Measurements from ENCODE around the gene SMIM7. TPM values are rescaled to one million over a fixed set of nuclear protein-coding genes. Genes with fewer than 3 reads are reported as not detected.

SMIM7 gene
- total RNA-seq, 1 donor from 2014 or later: 90.5 TPM

DNA sequence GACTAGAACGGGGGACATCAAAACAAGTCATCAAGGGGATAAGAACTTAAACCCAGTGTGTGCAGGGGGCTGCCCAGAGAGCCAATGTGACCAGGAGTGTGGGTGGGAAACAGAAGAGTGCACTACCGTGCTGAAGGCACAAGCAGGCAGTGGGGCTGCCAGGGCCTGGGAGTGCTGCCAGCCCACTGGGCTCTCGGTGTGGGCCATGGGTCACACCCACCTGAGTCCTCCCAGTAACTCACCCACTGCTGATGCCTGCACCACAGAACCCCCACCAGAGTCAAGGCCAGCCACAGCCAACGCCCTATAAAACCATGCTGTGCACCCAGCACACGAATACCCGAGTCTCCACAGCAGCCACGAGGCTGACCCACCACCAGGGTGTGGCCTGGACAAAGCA lies 40.5 kb downstream of the SMIM7 start:
- Histone ChIP-seq H3K4me3 (ENCODE audit: low read depth, low read length) (no peak overlapping the region), H3K36me3 (ENCODE audit: control insufficient read depth, insufficient read depth, low read length) (no peaks in the 10 kb centered on the region), H3K27me3 (ENCODE audit: control insufficient read depth, insufficient read depth, low read length) (no peaks in the 10 kb centered on the region)
- TF ChIP-seq, protein P1, sequence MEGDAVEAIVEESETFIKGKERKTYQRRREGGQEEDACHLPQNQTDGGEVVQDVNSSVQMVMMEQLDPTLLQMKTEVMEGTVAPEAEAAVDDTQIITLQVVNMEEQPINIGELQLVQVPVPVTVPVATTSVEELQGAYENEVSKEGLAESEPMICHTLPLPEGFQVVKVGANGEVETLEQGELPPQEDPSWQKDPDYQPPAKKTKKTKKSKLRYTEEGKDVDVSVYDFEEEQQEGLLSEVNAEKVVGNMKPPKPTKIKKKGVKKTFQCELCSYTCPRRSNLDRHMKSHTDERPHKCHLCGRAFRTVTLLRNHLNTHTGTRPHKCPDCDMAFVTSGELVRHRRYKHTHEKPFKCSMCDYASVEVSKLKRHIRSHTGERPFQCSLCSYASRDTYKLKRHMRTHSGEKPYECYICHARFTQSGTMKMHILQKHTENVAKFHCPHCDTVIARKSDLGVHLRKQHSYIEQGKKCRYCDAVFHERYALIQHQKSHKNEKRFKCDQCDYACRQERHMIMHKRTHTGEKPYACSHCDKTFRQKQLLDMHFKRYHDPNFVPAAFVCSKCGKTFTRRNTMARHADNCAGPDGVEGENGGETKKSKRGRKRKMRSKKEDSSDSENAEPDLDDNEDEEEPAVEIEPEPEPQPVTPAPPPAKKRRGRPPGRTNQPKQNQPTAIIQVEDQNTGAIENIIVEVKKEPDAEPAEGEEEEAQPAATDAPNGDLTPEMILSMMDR (IDR thresholded peaks at IDR 0.05; ENCODE audit: insufficient read depth, low read length, poor library complexity, severe bottlenecking): no peak
- no peak for DNase-seq (ENCODE audit: low read depth)

DNA sequence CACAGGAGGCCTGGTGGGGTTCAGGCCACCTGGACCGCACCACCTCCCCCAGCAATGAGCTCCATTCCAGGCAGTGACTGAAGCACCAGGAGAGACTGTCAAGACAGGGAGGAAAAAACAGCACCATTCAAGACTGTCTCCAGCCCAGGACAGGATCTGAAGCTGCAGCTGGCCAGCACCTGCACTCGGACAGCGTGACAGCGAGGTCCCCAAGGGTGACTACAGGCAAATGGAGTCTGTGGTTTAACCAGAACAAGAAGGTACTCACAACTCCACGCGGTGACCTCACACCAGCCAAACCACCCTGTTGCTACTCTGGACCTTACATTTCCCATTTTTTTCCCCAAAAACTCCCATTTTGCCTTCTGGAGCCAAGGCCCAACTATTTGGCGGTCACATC lies 41.7 kb downstream of the SMIM7 start:
- TF ChIP-seq, protein P1 (IDR thresholded peaks at IDR 0.05; ENCODE audit: insufficient read depth, low read length, poor library complexity, severe bottlenecking): no peak
- Histone ChIP-seq H3K4me3 (ENCODE audit: low read depth, low read length) (no peak overlapping the region), H3K36me3 (ENCODE audit: control insufficient read depth, insufficient read depth, low read length) (no peaks in the 10 kb centered on the region), H3K27me3 (ENCODE audit: control insufficient read depth, insufficient read depth, low read length) (no peaks in the 10 kb centered on the region)
- DNase-seq (ENCODE audit: low read depth): no peak

DNA sequence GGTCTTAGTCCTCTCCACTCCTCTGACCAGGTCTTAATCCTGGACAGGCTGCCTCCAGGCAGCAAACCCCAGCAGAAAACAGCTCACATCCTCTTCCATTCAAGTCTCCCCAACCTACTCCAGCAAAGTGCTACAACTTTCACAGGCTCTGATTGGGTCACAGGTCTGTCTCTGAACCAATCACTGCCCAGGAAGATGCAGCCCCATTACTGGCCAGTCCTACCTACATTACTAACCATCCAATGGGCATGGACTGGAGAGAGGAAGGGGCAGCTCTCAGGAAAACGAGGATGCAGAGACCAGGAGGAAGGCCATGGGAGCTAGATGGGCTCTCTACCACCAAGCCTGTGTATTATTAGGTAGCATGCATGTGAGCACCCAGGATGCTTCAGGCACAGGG lies 44.1 kb downstream of the SMIM7 start:
- Histone ChIP-seq H3K4me3 (ENCODE audit: low read depth, low read length) (no peak overlapping the region), H3K27me3 (ENCODE audit: control insufficient read depth, insufficient read depth, low read length) (no peaks in the 10 kb centered on the region), H3K36me3 (ENCODE audit: control insufficient read depth, insufficient read depth, low read length) (no peaks in the 10 kb centered on the region)
- TF ChIP-seq, protein P1 (IDR thresholded peaks at IDR 0.05; ENCODE audit: insufficient read depth, low read length, poor library complexity, severe bottlenecking): no peak
- DNase-seq (ENCODE audit: low read depth): no peak

DNA sequence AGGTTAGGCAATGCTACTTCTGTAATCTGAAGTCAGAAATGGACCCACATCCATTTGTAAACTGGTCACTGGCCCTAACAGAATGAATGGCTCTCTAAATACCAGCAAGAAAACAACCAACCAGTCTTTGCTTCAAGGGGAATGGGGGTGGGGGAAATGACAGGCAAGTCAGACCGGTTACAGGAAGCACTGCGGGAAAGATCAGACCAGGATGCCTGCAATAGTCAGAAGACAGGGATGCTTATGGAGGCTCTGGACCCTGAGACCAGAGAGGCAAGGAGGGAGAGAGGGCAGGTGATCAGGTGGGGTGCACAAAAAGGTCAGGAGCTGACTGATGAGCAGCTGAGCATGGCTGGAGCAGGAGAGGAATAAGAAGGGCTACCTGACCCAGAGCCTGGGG lies 45.0 kb downstream of the SMIM7 start:
- Histone ChIP-seq H3K36me3 (ENCODE audit: control insufficient read depth, insufficient read depth, low read length) (no peaks in the 10 kb centered on the region), H3K4me3 (ENCODE audit: low read depth, low read length) (no peak overlapping the region), H3K27me3 (ENCODE audit: control insufficient read depth, insufficient read depth, low read length) (no peaks in the 10 kb centered on the region)
- DNase-seq (ENCODE audit: low read depth): no peak
- TF ChIP-seq, protein P1 (IDR thresholded peaks at IDR 0.05; ENCODE audit: insufficient read depth, low read length, poor library complexity, severe bottlenecking): no peak

DNA sequence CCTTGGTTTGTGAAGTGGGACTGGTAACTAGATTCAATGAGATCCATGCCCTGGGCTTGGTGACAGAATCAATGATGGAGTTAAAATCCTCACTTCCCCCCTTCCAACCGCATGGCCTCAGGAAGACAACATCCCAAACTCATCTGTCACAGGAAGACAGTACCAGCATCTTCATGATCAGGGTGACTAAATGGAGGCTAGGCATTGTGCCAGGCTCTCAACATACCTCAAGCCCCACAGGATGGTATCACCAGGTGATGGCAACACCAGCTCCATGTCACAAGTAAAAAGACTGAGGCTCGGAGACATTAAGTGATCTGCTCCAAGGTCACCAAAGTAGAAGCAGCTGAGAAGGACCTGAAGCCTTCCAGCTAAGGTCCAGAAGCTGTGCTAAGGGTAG lies 46.1 kb downstream of the SMIM7 start:
- TF ChIP-seq, protein P1 (IDR thresholded peaks at IDR 0.05; ENCODE audit: insufficient read depth, low read length, poor library complexity, severe bottlenecking): no peak
- H3K36me3 ChIP-seq (ENCODE audit: control insufficient read depth, insufficient read depth, low read length): no peaks in the 10 kb centered on the region
- H3K27me3 ChIP-seq (ENCODE audit: control insufficient read depth, insufficient read depth, low read length): no peaks in the 10 kb centered on the region
- DNase-seq (ENCODE audit: low read depth): no peak
- no peak overlapping the region for H3K4me3 ChIP-seq (ENCODE audit: low read depth, low read length)

DNA sequence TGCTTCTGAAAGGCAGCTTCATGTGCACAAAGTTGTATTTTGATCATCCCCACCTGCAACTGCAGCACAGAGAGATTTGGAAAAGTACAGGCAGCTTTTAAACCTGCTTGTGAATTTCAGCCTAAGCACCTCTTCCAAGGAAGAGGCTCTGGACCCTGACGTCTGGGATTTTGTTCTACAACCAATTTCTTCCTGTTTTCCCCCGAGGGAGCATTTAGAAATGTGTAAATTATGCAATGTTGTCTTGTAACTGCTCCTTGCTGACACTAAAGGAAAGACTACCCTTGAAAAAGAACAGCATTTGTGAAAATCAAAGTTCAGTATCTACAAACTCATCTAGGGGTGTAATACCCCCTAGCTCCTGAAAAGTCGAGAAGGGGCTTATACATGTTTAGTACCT lies 47.3 kb downstream of the SMIM7 start:
- Histone ChIP-seq H3K27me3 (ENCODE audit: control insufficient read depth, insufficient read depth, low read length) (no peaks in the 10 kb centered on the region), H3K36me3 (ENCODE audit: control insufficient read depth, insufficient read depth, low read length) (no peaks in the 10 kb centered on the region), H3K4me3 (ENCODE audit: low read depth, low read length) (no peak overlapping the region)
- no peak for DNase-seq (ENCODE audit: low read depth)
- TF ChIP-seq, protein P1 (IDR thresholded peaks at IDR 0.05; ENCODE audit: insufficient read depth, low read length, poor library complexity, severe bottlenecking): no peak
